NCI-H526 treated with DMSO at 0.1 percent for 48 hours (cell line): Measurements from ENCODE around the gene NEK6.

ENCODE experiments used
- DNase-seq: peaks from one replicate; lab custom pipeline; 2025; lab: John Stamatoyannopoulos, UW

The NEK6 gene

GRCh38 chr9:124354346-124355038 lies 96.7 kb downstream of the NEK6 start:
- no peak for DNase-seq

- no peak for DNase-seq
These were observed 97.5 kb downstream of the NEK6 start for GRCh38 chr9:124355039-124355940.

GRCh38 chr9:124355941-124356744 lies 98.4 kb downstream of the NEK6 start:
- DNase-seq: no peak

GRCh38 chr9:124356745-124357390 lies 99.1 kb downstream of the NEK6 start:
- DNase-seq: no peak

GRCh38 chr9:124357721-124358361 lies 100.1 kb downstream of the NEK6 start:
- no peak for DNase-seq

- no peak for DNase-seq
These were observed 100.9 kb downstream of the NEK6 start for GRCh38 chr9:124358631-124359030.

GRCh38 chr9:124359426-124359825 lies 101.7 kb downstream of the NEK6 start:
- DNase-seq: no peak

GRCh38 chr9:124359855-124360678 lies 102.3 kb downstream of the NEK6 start:
- DNase-seq: no peak

- DNase-seq: no peak
These were observed 103.4 kb downstream of the NEK6 start for GRCh38 chr9:124361128-124361527.

- DNase-seq: no peak
These were observed 105.8 kb downstream of the NEK6 start for GRCh38 chr9:124363326-124364096.

- DNase-seq: no peak
These were observed 106.4 kb downstream of the NEK6 start for GRCh38 chr9:124364141-124364540.

GRCh38 chr9:124365036-124365435 lies 107.3 kb downstream of the NEK6 start:
- DNase-seq: no peak

- no peak for DNase-seq
These were observed 108.9 kb downstream of the NEK6 start for GRCh38 chr9:124366476-124367220.

GRCh38 chr9:124368692-124369091 lies 110.9 kb downstream of the NEK6 start:
- no peak for DNase-seq

GRCh38 chr9:124369231-124369797 lies 111.6 kb downstream of the NEK6 start:
- DNase-seq: no peak

GRCh38 chr9:124370896-124371582 lies 113.3 kb downstream of the NEK6 start:
- no peak for DNase-seq

- DNase-seq: no peak
These were observed 114.3 kb downstream of the NEK6 start for GRCh38 chr9:124372038-124372437.

GRCh38 chr9:124373386-124373785 lies 115.6 kb downstream of the NEK6 start:
- DNase-seq: no peak
